Measurements from ENCODE around the gene TNPO2.

Gene TNPO2

GRCh38 chr19:12696366-12697335, 27.1 kb downstream of the TNPO2 start, which contains the start of gene FBXW9:
FBXW9 (minus strand) TSS chr19:12696631; CDS start chr19:12696581, 50 bp downstream.
- DNase-seq (ENCODE audit: low spot score), result peak; percentile 99
- in situ Hi-C loops (cut with MboI; ENCODE audit: low sequenced_read_pairs, unreplicated experiment), result no loop called here
- TF ChIP-seq, protein P1, sequence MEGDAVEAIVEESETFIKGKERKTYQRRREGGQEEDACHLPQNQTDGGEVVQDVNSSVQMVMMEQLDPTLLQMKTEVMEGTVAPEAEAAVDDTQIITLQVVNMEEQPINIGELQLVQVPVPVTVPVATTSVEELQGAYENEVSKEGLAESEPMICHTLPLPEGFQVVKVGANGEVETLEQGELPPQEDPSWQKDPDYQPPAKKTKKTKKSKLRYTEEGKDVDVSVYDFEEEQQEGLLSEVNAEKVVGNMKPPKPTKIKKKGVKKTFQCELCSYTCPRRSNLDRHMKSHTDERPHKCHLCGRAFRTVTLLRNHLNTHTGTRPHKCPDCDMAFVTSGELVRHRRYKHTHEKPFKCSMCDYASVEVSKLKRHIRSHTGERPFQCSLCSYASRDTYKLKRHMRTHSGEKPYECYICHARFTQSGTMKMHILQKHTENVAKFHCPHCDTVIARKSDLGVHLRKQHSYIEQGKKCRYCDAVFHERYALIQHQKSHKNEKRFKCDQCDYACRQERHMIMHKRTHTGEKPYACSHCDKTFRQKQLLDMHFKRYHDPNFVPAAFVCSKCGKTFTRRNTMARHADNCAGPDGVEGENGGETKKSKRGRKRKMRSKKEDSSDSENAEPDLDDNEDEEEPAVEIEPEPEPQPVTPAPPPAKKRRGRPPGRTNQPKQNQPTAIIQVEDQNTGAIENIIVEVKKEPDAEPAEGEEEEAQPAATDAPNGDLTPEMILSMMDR (IDR thresholded peaks at IDR 0.05; ENCODE audit: borderline replicate concordance, control extremely low read depth, extremely low read depth, insufficient read depth, missing control alignments), result no peak

- in situ Hi-C loops (cut with MboI; ENCODE audit: low sequenced_read_pairs, unreplicated experiment), result no loop called here
- no peak for DNase-seq (ENCODE audit: low spot score)
- TF ChIP-seq, protein P1 (IDR thresholded peaks at IDR 0.05; ENCODE audit: borderline replicate concordance, control extremely low read depth, extremely low read depth, insufficient read depth, missing control alignments), result no peak
These were observed 27.8 kb downstream of the TNPO2 start for GRCh38 chr19:12695997-12696365.

DNA sequence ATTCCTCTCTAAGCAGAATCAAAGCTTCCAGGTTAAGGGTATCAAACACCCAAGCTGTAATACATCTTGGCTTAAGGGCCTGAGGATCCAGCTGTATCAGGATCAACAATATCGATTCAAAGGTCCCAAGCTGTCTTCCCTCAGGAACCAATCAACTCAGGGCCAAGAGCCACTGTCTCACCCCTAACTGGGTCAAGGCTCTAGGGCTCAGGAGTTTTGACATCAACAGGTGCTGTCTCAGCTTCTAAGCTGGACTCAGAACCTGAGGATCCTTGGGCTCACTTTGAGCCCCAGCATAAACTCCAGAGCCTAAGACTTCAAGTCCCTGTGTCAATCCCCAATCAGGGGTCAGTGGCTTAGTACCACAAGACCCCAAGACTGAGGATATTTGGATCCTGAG, 28.2 kb downstream of the TNPO2 start:
- TF ChIP-seq, protein P1 (IDR thresholded peaks at IDR 0.05; ENCODE audit: borderline replicate concordance, control extremely low read depth, extremely low read depth, insufficient read depth, missing control alignments), result no peak
- DNase-seq (ENCODE audit: low spot score), result no peak
- in situ Hi-C loops (cut with MboI; ENCODE audit: low sequenced_read_pairs, unreplicated experiment), result no loop called here

- no peak for DNase-seq (ENCODE audit: low spot score)
- TF ChIP-seq, protein P1 (IDR thresholded peaks at IDR 0.05; ENCODE audit: borderline replicate concordance, control extremely low read depth, extremely low read depth, insufficient read depth, missing control alignments), result no peak
- in situ Hi-C loops (cut with MboI; ENCODE audit: low sequenced_read_pairs, unreplicated experiment), result no loop called here
These were observed 28.6 kb downstream of the TNPO2 start for GRCh38 chr19:12695096-12695495.

DNA sequence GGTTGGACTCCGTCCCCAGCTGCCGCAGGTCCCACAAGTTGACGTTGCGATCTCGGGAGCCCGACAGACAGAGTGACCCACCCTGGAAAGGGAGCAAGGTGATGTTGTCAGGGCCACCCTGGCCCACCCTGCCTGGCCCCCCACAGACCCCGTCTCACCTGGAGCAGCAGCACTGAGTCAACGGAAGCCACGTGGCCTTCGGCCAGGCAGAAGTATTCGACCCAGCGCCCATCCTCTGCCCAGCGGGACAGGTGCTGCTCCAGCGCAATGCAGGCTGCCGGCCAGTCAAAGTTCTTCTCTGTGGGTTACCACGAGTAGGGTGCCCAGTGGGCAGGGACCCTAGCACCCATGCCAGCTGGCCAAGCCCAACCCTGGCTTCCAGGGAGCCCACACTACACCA, 29.1 kb downstream of the TNPO2 start:
- no peak for DNase-seq (ENCODE audit: low spot score)
- in situ Hi-C loops (cut with MboI; ENCODE audit: low sequenced_read_pairs, unreplicated experiment), result no loop called here
- TF ChIP-seq, protein P1 (IDR thresholded peaks at IDR 0.05; ENCODE audit: borderline replicate concordance, control extremely low read depth, extremely low read depth, insufficient read depth, missing control alignments), result no peak

DNA sequence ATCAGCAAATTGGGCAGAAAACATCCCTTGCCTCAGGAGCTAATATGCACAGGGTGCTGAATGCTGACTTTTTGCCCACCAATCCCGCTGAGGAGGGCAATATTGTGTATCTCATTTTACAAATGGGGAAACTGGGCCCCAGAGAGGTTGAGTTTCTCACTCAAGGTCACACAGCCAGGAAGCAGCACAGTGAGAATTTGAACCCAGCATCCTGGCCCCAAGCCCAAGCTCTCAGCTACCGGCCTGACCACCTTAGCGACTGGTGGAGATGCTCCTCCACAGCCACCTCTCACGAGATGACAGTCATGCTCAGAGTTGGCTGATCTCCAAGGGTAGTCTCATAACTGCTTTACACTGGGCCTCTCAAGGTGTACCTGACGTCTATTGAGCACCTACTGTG, 30.8 kb downstream of the TNPO2 start:
- TF ChIP-seq, protein P1 (IDR thresholded peaks at IDR 0.05; ENCODE audit: borderline replicate concordance, control extremely low read depth, extremely low read depth, insufficient read depth, missing control alignments), result no peak
- no peak for DNase-seq (ENCODE audit: low spot score)
- in situ Hi-C loops (cut with MboI; ENCODE audit: low sequenced_read_pairs, unreplicated experiment), result no loop called here

All from GM13976 (cell line).